ENCODE results near the gene B4GALT1. TPM values are rescaled to one million over a fixed set of nuclear protein-coding genes. Genes with fewer than 3 reads are reported as not detected.

The B4GALT1 gene
- polyA plus RNA-seq, 1 donor (not counting 4 experiments of a cell fraction or from before 2014, with no cell fraction given), result 55.1 TPM

- peak within 1 kb of the TSS; percentile 98 for H3K27ac ChIP-seq (ENCODE audit: control insufficient read depth, insufficient read depth, low read length)
- dilution Hi-C loops (cut with MboI; ENCODE audit: extremely low pct_ligation_motif_present, low sequenced_read_pairs), result no loop called here
- FAIRE-seq, result peak; percentile 75
Measured at GRCh38 chr9:33076046-33077004, 90.8 kb downstream of the B4GALT1 start, which contains the start of gene SMU1. TSS of gene SMU1 (minus strand) at chr9:33076674. CDS start at chr9:33076608, 66 bp downstream.

GRCh38 chr9:33068991-33069390 lies 98.1 kb downstream of the B4GALT1 start:
- Histone ChIP-seq H3K36me3 (ENCODE audit: control insufficient read depth in 2 of 2, extremely low read depth in 1 of 2, insufficient read depth in 2 of 2, low read length in 2 of 2) (peaks cover 24 to 29% of the 10 kb centered on the region in 2 experiments), H3K27me3 (ENCODE audit: control insufficient read depth, extremely low read depth, insufficient read depth, low read length) (no peaks in the 10 kb centered on the region), H3K27ac (ENCODE audit: control insufficient read depth, insufficient read depth, low read length) (no peak overlapping the region), H3K79me2 (ENCODE audit: control insufficient read depth, insufficient read depth, low read length) (peaks cover 29% of the 10 kb centered on the region), H3K4me2 (ENCODE audit: control insufficient read depth, extremely low read depth, insufficient read depth, low read depth, low read length) (no peak overlapping the region), H2AFZ (ENCODE audit: control insufficient read depth, low read length) (no peak overlapping the region), H4K20me1 (ENCODE audit: control insufficient read depth, extremely low read depth, insufficient read depth, low read length) (no peaks in the 10 kb centered on the region), H3K9me1 (ENCODE audit: control insufficient read depth, extremely low read depth, insufficient read depth, low read length) (no peaks in the 10 kb centered on the region), H3K9ac (ENCODE audit: control insufficient read depth, extremely low read depth, insufficient read depth, low read length) (no peak overlapping the region), H3K9me3 (ENCODE audit: control insufficient read depth, low read depth, low read length) (no peaks in the 10 kb centered on the region), H3K4me3 (ENCODE audit: control insufficient read depth in 2 of 3, extremely low read depth in 1 of 3, insufficient read depth in 2 of 3, low read depth in 1 of 3, low read length in 3 of 3) (no peak overlapping the region), H3K4me1 (ENCODE audit: control insufficient read depth, extremely low read depth, insufficient read depth, low read length) (no peaks in the 10 kb centered on the region)
- dilution Hi-C loops (cut with MboI; ENCODE audit: extremely low pct_ligation_motif_present, low sequenced_read_pairs), result no loop called here
- FAIRE-seq, result no peak
- no peak for DNase-seq (ENCODE audit: low read depth, low spot score)
- no peak for TF ChIP-seq EZH2 (IDR thresholded peaks at IDR 0.05; ENCODE audit: low read length)
- TF ChIP-seq, protein P1, sequence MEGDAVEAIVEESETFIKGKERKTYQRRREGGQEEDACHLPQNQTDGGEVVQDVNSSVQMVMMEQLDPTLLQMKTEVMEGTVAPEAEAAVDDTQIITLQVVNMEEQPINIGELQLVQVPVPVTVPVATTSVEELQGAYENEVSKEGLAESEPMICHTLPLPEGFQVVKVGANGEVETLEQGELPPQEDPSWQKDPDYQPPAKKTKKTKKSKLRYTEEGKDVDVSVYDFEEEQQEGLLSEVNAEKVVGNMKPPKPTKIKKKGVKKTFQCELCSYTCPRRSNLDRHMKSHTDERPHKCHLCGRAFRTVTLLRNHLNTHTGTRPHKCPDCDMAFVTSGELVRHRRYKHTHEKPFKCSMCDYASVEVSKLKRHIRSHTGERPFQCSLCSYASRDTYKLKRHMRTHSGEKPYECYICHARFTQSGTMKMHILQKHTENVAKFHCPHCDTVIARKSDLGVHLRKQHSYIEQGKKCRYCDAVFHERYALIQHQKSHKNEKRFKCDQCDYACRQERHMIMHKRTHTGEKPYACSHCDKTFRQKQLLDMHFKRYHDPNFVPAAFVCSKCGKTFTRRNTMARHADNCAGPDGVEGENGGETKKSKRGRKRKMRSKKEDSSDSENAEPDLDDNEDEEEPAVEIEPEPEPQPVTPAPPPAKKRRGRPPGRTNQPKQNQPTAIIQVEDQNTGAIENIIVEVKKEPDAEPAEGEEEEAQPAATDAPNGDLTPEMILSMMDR (optimal IDR thresholded peaks at IDR 0.05 in 1 of 3, IDR thresholded peaks at IDR 0.05 in 1 of 3, conservative IDR thresholded peaks at IDR 0.05 in 1 of 3; ENCODE audit: extremely low read depth in 1 of 3, insufficient read depth in 2 of 3, low read length in 3 of 3), result no peak

More at GRCh38 chr9:33076046-33077004, 90.8 kb downstream of the B4GALT1 start, which contains the start of gene SMU1:
- Histone ChIP-seq H3K9me3 (ENCODE audit: control insufficient read depth, low read depth, low read length) (no peaks in the 10 kb centered on the region), H3K27me3 (ENCODE audit: control insufficient read depth, extremely low read depth, insufficient read depth, low read length) (no peaks in the 10 kb centered on the region), H3K4me3 (ENCODE audit: control insufficient read depth in 2 of 3, extremely low read depth in 1 of 3, insufficient read depth in 2 of 3, low read depth in 1 of 3, low read length in 3 of 3) (peak within 1 kb of the TSS; percentile 71 to 98 (median 91)), H3K9me1 (ENCODE audit: control insufficient read depth, extremely low read depth, insufficient read depth, low read length) (no peaks in the 10 kb centered on the region), H3K9ac (ENCODE audit: control insufficient read depth, extremely low read depth, insufficient read depth, low read length) (peak within 1 kb of the TSS; percentile 98), H3K36me3 (ENCODE audit: control insufficient read depth in 2 of 2, extremely low read depth in 1 of 2, insufficient read depth in 2 of 2, low read length in 2 of 2) (peaks cover 7 to 13% of the 10 kb centered on the region in 2 experiments), H4K20me1 (ENCODE audit: control insufficient read depth, extremely low read depth, insufficient read depth, low read length) (no peaks in the 10 kb centered on the region), H3K4me2 (ENCODE audit: control insufficient read depth, extremely low read depth, insufficient read depth, low read depth, low read length) (peak within 1 kb of the TSS; percentile 86), H3K79me2 (ENCODE audit: control insufficient read depth, insufficient read depth, low read length) (peaks cover 42% of the 10 kb centered on the region), H2AFZ (ENCODE audit: control insufficient read depth, low read length) (peak within 1 kb of the TSS; percentile 90), H3K4me1 (ENCODE audit: control insufficient read depth, extremely low read depth, insufficient read depth, low read length) (peaks cover 19% of the 10 kb centered on the region)
- TF ChIP-seq EZH2 (IDR thresholded peaks at IDR 0.05; ENCODE audit: low read length), result no peak
- TF ChIP-seq, protein P1 (optimal IDR thresholded peaks at IDR 0.05 in 1 of 3, IDR thresholded peaks at IDR 0.05 in 1 of 3, conservative IDR thresholded peaks at IDR 0.05 in 1 of 3; ENCODE audit: extremely low read depth in 1 of 3, insufficient read depth in 2 of 3, low read length in 3 of 3), result no peak
- DNase-seq (ENCODE audit: low read depth, low spot score), result peak; percentile 83

Measured in keratinocyte (primary cell).